Activated CD4-positive, alpha-beta T cell treated with anti-CD3 and anti-CD28 coated beads for 1 hour (primary cell): Measurements from ENCODE around the gene LRRC1.

Experiments
- DNase-seq: peaks from one replicate; pipeline ENCODE4 v3.0.0-alpha.2; 2020

Gene LRRC1

GRCh38 chr6:53929041-53929820 is 134.4 kb downstream of the LRRC1 start:
- DNase-seq: no peak

- no peak for DNase-seq
Observed at GRCh38 chr6:53929821-53930120, 135.0 kb downstream of the LRRC1 start.

- no peak for DNase-seq
Observed at GRCh38 chr6:53930330-53930729, 135.5 kb downstream of the LRRC1 start.

- DNase-seq: no peak
Observed at GRCh38 chr6:53931086-53931485, 136.3 kb downstream of the LRRC1 start.

- DNase-seq: no peak
Observed at GRCh38 chr6:53932516-53932915, 137.7 kb downstream of the LRRC1 start.

- DNase-seq: no peak
Observed at GRCh38 chr6:53934023-53934422, 139.2 kb downstream of the LRRC1 start.

GRCh38 chr6:53937461-53937860 is 142.7 kb downstream of the LRRC1 start:
- DNase-seq: no peak

GRCh38 chr6:53938810-53939209 is 144.0 kb downstream of the LRRC1 start:
- DNase-seq: no peak

- no peak for DNase-seq
Observed at GRCh38 chr6:53939830-53940229, 145.0 kb downstream of the LRRC1 start.

- no peak for DNase-seq
Observed at GRCh38 chr6:53943395-53943794, 148.6 kb downstream of the LRRC1 start.

GRCh38 chr6:53944091-53944490 is 149.3 kb downstream of the LRRC1 start:
- DNase-seq: no peak

- DNase-seq: no peak
Observed at GRCh38 chr6:53944543-53944942, 149.7 kb downstream of the LRRC1 start.

GRCh38 chr6:53945765-53946407 is 151.1 kb downstream of the LRRC1 start:
- DNase-seq: no peak

- DNase-seq: no peak
Observed at GRCh38 chr6:53947780-53948179, 153.0 kb downstream of the LRRC1 start.

GRCh38 chr6:53951383-53951782 is 156.6 kb downstream of the LRRC1 start:
- no peak for DNase-seq

- DNase-seq: no peak
Observed at GRCh38 chr6:53956068-53956711, 161.4 kb downstream of the LRRC1 start.

- no peak for DNase-seq
Observed at GRCh38 chr6:53956804-53957203, 162.0 kb downstream of the LRRC1 start.

GRCh38 chr6:53959717-53960116 is 164.9 kb downstream of the LRRC1 start:
- no peak for DNase-seq

GRCh38 chr6:53960311-53960710 is 165.5 kb downstream of the LRRC1 start:
- no peak for DNase-seq

GRCh38 chr6:53961679-53962370 is 167.0 kb downstream of the LRRC1 start:
- no peak for DNase-seq

GRCh38 chr6:53962646-53963045 is 167.8 kb downstream of the LRRC1 start:
- DNase-seq: no peak

GRCh38 chr6:53967415-53967814 is 172.6 kb downstream of the LRRC1 start:
- no peak for DNase-seq
